Left ventricle myocardium inferior (tissue), 1 donor: ENCODE data around the gene AGTPBP1. TPM values are rescaled to one million over a fixed set of nuclear protein-coding genes. Genes with fewer than 3 reads are reported as not detected.

Experiments used
- DNase-seq: peaks from one replicate; pipeline ENCODE4 v3.0.0-alpha.2; 2020
- H3K27ac ChIP-seq: fragments of 200-600 bp; replicated peaks from 2 replicates; pipeline ENCODE4 v1.8.0; 2021
- H3K27me3 ChIP-seq: fragments of 200-600 bp; 2 replicates; pipeline ENCODE4 v1.8.0; 2021; ENCODE audit warnings: low read depth
- H3K36me3 ChIP-seq: fragments of 200-600 bp; 2 replicates; pipeline ENCODE4 v1.8.0; 2021
- H3K4me1 ChIP-seq: fragments of 200-600 bp; 2 replicates; pipeline ENCODE4 v1.8.0; 2021
- H3K4me3 ChIP-seq: fragments of 200-600 bp; 2 replicates; pipeline ENCODE4 v1.8.0; 2021; ENCODE audit warnings: mild to moderate bottlenecking, moderate library complexity
- H3K9me3 ChIP-seq: fragments of 200-600 bp; replicated peaks from 2 replicates; pipeline ENCODE4 v1.8.0; 2021
- CTCF ChIP-seq: fragments of 200-600 bp; IDR thresholded peaks from 2 replicates; pipeline ENCODE4 v1.8.0; 2021; ENCODE audit warnings: antibody characterized with exemption, mild to moderate bottlenecking, borderline replicate concordance
- intact Hi-C: fragments of 100-400 bp; cut with micrococcal nuclease; formaldehyde crosslinking; loops from one replicate; pipeline ENCODE4 v1.11.0; 2022
- total RNA-seq: library from RNA; stranded (reverse); fragmentation: NEBNext Ultra II Directional; extraction: Animal tissue kit (Norgen Biotek cat#: 25700); gene quantifications from one replicate; pipeline ENCODE4 v1.2.1, GENCODE V29; 2021
- donor health status: DM: no; HTN: yes; CAD: no; lungs with severe emphysema.

AGTPBP1 gene
- total RNA-seq, 1 donor from 2014 or later: 52.5 TPM

GRCh38 chr9:85514256-85514655 is 227.5 kb downstream of the AGTPBP1 start:
- peaks cover 25% of the 10 kb centered on the region for H3K27me3 ChIP-seq
- no peaks in the 10 kb centered on the region for H3K36me3 ChIP-seq
- no peak overlapping the region for H3K4me3 ChIP-seq
- H3K27ac ChIP-seq: no peak overlapping the region
- no peaks in the 10 kb centered on the region for H3K4me1 ChIP-seq
- no peak for DNase-seq
- H3K9me3 ChIP-seq: no peaks in the 10 kb centered on the region
- intact Hi-C loops: no loop called here
- no peak for TF ChIP-seq CTCF

- Histone ChIP-seq H3K27me3 (peaks cover 16% of the 10 kb centered on the region), H3K9me3 (no peaks in the 10 kb centered on the region), H3K4me1 (no peaks in the 10 kb centered on the region), H3K4me3 (no peak overlapping the region), H3K27ac (no peak overlapping the region), H3K36me3 (no peaks in the 10 kb centered on the region)
- no peak for TF ChIP-seq CTCF
- DNase-seq: no peak
- intact Hi-C loops: no loop called here
Measured at GRCh38 chr9:85511746-85512145, 230.0 kb downstream of the AGTPBP1 start.

DNA sequence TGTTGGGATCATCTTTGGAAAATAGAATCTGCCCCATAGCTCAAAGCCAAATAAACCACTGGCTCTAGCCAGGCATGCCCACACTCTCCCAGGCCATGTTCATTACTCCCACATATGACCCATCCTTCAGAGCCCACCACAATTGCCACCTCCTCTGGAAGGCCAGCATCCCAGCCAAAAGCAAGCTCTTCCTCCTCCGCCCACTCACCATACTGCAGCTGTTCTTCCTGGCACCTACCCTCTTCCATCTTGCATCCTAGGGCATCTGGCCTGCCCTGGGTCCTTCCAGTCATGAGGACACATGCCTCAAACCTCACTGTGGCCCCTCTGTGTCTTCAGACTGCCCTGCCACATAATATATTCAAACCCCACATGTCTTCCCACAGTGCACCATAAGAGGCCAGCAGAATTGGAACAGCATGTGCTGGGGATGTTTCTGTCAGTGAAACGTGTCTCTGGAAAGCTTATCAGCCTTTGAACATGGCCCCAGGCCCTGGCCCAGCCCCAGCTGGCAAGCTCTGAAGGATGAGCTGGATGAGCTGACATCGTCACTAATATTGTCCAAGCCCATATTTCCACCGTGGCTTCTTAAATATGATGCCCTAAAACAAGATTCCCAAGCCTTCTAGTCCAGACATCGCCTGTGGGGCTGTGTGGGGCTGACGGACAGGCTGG is 230.8 kb downstream of the AGTPBP1 start:
- Histone ChIP-seq H3K36me3 (no peaks in the 10 kb centered on the region), H3K27me3 (peaks cover 16% of the 10 kb centered on the region), H3K27ac (no peak overlapping the region), H3K4me1 (no peaks in the 10 kb centered on the region), H3K9me3 (no peaks in the 10 kb centered on the region), H3K4me3 (no peak overlapping the region)
- peak; percentile 33 for DNase-seq
- TF ChIP-seq CTCF: no peak
- intact Hi-C loops: no loop called here

GRCh38 chr9:85508616-85509015 is 233.1 kb downstream of the AGTPBP1 start:
- Histone ChIP-seq H3K4me3 (no peak overlapping the region), H3K27ac (no peak overlapping the region), H3K36me3 (no peaks in the 10 kb centered on the region), H3K9me3 (no peaks in the 10 kb centered on the region), H3K4me1 (no peaks in the 10 kb centered on the region), H3K27me3 (peaks cover 7% of the 10 kb centered on the region)
- intact Hi-C loops: no loop called here
- no peak for DNase-seq
- no peak for TF ChIP-seq CTCF

DNA sequence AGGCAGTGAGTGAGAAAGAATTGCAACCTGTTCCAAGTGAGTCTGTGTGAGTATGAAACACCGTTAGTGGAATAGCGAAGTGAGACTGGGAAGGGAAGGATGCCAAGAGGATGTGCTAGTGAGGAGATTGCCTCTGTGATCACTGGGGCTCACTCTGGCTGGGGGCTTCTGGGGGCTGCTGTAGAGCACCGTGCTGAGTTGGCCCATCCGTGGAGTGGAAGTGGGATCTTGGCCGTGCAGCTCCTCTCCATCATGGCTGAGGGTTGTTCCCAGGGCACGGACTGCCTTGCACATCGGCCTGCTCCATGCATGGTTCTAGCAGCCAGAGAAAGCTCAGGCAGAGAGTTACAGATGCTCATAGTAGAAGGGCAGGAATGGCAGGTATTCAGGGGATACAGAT is 236.1 kb downstream of the AGTPBP1 start:
- H3K27ac ChIP-seq: no peak overlapping the region
- intact Hi-C loops: no loop called here

More for the DNA sequence above, 236.1 kb downstream of the AGTPBP1 start:
- H3K9me3 ChIP-seq: no peaks in the 10 kb centered on the region
- DNase-seq: no peak
- TF ChIP-seq CTCF: no peak
- H3K27me3 ChIP-seq: peaks cover 7% of the 10 kb centered on the region
- no peak overlapping the region for H3K4me3 ChIP-seq
- H3K36me3 ChIP-seq: no peaks in the 10 kb centered on the region
- no peaks in the 10 kb centered on the region for H3K4me1 ChIP-seq
